Inflammatory macrophage treated with lipopolysaccharide for 1 hour (primary cell): Measurements from ENCODE around the gene FHIT.
"Not testable (repeated sequence)": the region's sequence is repeated elsewhere in the genome, so short reads cannot be mapped to it uniquely, and the experiment has no call there.

Experiments used
- DNase-seq, 2 donors: peaks; one replicate each; pipeline ENCODE4 v3.0.0-alpha.2; 2020 to 2022

FHIT gene

DNA sequence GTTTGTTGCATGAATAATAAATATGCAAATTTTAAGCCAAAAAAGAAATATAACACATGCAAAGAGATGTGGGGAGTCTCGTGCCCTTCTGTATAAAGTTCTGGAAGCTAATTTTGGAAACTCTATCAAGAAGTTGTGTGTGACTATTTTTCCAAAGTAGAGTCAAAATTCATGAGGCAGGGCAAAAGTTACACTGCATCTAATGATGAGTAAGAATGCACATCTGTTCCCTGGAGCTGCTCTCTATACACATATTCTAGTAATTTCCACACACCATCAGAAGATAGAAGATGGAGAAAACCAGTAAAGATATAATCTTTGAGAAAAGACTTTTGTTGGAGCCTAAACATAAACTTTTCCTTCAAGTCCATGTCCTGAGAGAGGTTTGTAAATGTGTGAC is 199.6 kb downstream of the FHIT start:
- DNase-seq, result no peak

- not testable (repeated sequence) for DNase-seq
Observed at GRCh38 chr3:61045169-61045568, 206.1 kb downstream of the FHIT start.

DNA sequence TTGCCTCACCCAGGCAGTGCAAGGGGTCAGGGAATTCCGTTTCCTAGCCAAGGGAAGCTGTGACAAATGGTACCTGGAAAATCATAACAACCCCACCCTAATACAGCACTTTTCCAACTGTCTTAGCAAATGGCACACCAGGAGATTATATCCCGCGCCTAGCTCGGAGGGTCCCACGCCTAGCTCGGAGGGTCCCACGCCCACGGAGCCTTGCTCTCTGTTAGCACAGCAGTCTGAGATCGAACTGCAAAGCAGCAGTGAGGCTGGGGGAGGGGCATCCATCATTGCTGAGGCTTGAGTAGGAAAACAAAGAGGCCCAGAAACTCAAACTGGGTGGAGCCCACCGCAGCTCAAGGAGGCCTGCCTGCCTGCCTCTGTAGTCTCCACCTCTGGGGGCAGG is 208.1 kb downstream of the FHIT start:
- no peak for DNase-seq

DNA sequence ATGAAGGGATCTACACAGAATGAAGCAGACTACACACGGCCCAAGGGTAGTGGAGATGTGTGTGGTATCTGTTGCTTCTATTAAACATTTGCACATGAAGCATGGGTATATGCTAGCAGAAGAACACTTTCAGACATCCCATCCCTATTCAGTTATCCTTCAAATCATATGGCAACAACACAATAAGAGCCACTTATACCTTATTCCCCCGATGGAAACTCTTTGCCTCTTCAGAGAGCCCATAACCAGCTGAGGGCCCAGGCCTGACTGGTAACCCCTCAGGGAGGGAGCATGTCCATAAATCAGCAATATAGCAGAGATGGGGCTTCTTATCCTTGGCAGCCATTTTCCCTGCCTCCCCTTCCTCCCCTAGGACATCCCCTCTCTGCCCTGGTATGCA is 210.6 kb downstream of the FHIT start:
- no peak for DNase-seq

DNA sequence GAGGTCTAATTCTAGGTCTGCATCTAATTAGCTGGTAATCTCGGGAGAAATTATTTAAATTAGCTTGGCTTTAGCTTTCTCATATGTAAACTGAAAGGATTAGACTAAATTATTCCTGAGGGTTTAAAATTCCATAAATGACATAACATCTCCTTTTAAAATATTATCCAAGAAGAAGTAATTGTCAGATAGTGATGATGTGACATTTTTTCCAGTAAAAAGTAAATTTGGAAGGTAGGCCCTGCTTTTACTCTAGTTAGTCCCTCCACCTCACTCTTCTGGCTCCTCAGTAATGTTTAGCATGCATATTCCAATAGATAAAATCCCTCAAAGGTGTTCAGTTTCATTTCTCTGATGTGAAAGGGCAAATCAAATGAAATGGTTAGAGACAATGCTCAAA is 215.7 kb downstream of the FHIT start:
- no peak for DNase-seq

DNA sequence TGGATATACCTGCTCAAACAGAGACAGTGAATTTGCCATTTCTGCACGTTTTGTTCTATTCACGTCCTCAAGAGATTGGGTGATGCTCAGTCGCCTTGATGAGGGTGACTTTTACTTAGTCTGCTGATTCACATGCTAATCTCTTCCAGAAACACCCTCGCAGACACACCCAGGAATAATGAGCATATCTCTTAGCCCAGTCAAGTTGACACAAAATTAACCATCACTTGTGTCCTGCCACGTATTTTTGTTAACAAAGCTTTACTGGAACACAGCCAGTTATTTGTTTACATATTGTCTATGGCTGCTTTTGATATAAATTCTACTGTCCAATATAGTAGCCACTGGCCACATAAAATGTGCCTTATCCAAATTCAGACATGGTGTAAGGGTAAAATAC is 218.3 kb downstream of the FHIT start:
- no peak for DNase-seq

DNA sequence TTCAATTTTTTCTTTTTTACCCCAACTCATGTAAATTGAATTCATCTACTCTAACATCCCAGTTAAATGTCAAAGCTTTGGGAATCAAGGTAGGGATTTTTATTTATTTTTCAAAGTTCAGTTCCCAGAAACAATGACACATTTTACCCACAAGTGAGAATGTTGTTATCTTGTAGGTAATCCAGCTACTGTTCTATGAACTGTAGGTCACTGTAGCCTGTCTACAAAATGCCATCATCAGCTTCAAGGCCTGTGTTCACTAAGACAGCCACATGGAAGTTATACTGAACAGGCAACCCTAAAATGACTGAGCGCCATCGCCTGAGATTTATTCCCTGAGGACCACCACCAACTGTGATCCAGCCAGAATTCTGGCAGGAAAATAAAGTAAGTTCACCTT is 219.7 kb downstream of the FHIT start:
- DNase-seq, result no peak

- no peak for DNase-seq
Observed at GRCh38 chr3:61030469-61031035, 220.7 kb downstream of the FHIT start.

GRCh38 chr3:61029194-61029593 is 222.1 kb downstream of the FHIT start:
- DNase-seq, result no peak

DNA sequence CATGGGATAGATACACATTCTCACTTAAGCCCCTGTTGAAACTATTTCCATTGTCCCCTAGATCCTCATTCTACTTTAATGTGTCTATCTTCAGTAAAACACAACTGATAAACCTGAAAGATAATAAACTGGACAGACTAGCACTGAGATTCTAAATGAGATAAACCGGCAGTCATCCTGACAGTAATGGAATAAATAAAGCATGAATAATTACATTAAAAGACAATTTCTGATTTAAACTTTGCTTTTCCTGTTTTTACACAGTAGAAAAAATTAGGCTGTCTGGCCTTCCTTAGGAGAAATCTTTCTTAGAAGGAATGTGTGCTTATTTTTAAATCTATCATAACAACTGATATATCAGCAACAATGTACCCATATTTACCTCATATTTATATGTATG is 232.4 kb downstream of the FHIT start:
- DNase-seq, result no peak

DNA sequence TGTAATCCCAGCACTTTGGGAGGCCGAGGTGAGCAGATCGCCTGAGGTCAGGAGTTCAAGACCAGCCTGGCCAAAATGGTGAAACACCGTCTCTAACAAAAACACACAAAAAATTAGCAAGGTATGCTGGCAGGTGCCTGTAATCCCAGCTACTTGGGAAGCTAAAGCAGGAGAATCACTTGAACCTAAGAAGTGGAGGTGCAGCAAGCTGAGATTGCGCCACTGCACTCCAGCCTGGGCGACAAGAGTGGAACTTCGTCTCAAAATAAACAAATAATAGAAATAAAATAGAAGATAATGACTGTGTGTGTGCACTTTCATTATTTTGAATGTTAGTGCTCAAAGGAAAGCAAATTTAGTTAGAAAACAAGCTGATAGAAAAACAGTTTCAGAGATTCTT is 234.2 kb downstream of the FHIT start:
- not testable (repeated sequence) for DNase-seq

DNA sequence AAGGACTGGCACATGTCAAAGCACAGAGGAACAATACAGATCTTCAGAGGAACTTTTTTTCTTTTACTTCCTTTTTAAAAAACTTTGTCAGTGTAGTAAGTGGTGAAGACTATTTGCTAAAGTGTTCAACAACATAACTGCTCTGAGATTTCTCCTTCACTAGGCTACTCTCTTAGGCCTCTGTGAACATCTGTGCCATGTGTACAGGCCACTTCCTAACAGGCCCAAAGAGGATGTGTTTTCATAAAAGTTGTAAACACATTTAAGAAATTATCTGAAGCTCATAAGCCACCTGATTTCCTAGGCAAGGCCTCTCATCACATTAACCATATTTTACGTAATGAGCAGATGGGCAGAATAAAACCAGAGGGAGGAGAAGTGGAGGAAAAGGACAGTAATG is 235.4 kb downstream of the FHIT start:
- no peak for DNase-seq

DNA sequence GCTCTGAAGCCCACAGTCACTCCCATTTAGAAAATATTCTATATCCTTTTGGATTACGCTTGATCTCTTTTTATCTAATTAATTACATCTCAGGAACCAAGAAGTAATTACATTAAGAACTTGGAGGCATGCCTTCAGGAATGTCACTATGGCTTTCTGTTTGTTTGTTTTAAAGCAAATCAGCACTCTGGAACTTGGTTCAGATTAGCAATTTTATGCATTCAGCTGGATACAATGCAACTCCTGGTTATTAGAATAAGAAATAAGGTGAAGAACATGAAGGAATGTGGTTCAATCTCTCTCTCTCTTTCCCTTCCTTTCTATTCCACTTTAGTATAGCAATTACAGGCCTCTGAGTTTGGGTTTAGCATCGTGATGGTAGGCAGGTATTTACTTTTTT is 235.8 kb downstream of the FHIT start:
- no peak for DNase-seq

- DNase-seq, result peak; percentile 37 to 42
Observed at GRCh38 chr3:61008998-61009380, 242.3 kb downstream of the FHIT start.

GRCh38 chr3:61008153-61008997 is 242.9 kb downstream of the FHIT start:
- DNase-seq, result peak in 1 of 2 donors; percentile 9

GRCh38 chr3:61005591-61005990 is 245.7 kb downstream of the FHIT start:
- no peak for DNase-seq

- no peak for DNase-seq
Observed at GRCh38 chr3:60998858-60999257, 252.4 kb downstream of the FHIT start.

DNA sequence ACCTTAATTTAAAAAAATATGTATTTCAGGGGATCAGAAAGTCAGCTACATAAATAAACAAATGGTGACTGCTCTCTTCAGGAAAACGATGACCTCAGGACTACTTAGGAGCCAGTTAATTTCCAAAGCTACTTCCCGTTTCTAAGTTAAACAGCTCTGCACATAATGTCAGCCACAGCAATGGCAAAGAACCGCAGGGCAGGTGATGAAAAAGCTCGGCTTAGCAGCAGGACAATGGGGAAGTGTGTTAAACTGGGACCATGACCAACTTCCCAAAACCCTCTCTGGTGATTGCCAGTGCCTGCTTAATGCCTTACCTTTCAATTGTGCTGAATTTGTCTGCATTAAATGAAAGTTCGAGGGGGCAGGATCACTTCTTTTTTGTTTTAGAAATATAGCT is 258.9 kb downstream of the FHIT start:
- peak; percentile 36 to 38 for DNase-seq

- DNase-seq, result no peak
Observed at GRCh38 chr3:60990442-60990730, 260.9 kb downstream of the FHIT start.

GRCh38 chr3:60989626-60990441 is 261.4 kb downstream of the FHIT start:
- DNase-seq, result no peak

- not testable (repeated sequence) for DNase-seq
Observed at GRCh38 chr3:60987191-60987590, 264.1 kb downstream of the FHIT start.

DNA sequence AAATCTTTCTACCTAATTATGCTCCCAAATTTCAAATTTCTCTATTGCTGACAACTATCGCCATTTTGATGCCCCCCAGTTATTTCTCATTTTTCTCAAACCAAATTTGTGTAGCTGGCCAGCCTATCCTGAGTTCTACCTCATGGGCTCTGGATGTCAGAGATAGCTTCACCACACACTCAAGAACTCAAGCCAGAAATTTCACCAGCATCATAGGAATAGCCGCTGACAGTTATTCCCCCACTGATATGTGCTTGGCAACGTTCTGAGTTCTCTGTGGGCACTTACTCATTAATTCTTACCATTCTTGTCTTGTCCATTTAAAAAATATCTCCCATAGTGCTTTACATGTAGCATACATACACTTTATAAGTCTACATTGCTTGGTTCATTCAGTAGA is 264.7 kb downstream of the FHIT start:
- no peak for DNase-seq

DNA sequence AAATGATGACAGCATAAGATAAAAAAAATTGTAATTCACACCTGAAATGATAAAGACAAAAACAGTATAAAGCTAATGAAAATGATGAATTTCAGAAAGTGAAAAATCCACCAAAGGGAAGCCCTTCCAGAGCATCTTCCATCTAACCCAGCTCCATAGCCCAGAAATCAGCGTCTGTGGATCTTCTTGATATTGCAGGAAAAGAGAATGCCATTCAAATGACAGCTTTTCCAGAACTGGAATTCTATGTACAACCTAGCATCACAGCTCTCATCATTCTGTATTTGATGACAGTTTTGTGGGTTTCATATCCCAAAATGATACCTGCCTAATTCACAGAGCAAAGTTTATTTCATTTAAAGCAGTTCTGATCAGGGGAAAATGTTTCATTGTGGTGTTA is 267.3 kb downstream of the FHIT start:
- no peak for DNase-seq

DNA sequence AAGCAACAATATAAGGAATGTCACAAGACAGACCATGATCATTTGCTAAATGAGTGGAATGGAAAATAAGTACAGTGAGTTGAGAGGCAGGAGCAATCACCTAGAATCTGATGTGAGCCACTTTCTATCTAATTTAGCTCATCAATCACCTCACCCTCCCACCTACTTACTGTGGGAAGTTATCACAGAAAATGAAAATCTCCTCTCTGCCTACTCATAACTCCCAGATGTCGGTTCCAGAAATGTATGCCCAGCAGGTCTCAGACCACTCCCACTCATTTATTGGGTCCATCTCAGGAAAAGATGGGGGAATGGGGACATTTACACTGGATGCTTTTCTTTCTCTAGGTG is 270.9 kb downstream of the FHIT start:
- DNase-seq, result no peak
